MM.1S (cell line): ENCODE results near the gene CYB5D1.
A peak's percentile ranks its signal among the peaks of the same experiment; 100 is the strongest.

ENCODE experiments used
- DNase-seq: peaks from one replicate; pipeline ENCODE4 v3.0.0-alpha.2; 2015
- H2AFZ ChIP-seq: fragments of 300-600 bp; sonication (generic); 2 replicates; pipeline ENCODE4 v1.6.0; 2016; ENCODE audit warnings: antibody characterized with exemption, low read length
- H3F3A ChIP-seq: fragments of 300-600 bp; sonication (generic); 2 replicates; pipeline ENCODE4 v1.6.1; 2016; ENCODE audit warnings: mild to moderate bottlenecking, antibody characterized with exemption, low read length, moderate library complexity, mixed read lengths; ENCODE audit not compliant: insufficient read depth
- H3K27ac ChIP-seq: fragments of 300-600 bp; sonication (generic); 2 replicates; pipeline ENCODE4 v1.5.1; 2016; ENCODE audit warnings: mild to moderate bottlenecking, low read length
- H3K27me3 ChIP-seq: fragments of 300-600 bp; sonication (generic); replicated peaks from 2 replicates; pipeline ENCODE4 v1.6.0; 2016; ENCODE audit warnings: low read length; ENCODE audit not compliant: insufficient read depth
- H3K36me3 ChIP-seq: fragments of 300-600 bp; sonication (generic); replicated peaks from 2 replicates; pipeline ENCODE4 v1.6.1; 2016; ENCODE audit warnings: mild to moderate bottlenecking, low read length, mixed read lengths; ENCODE audit not compliant: insufficient read depth
- H3K4me1 ChIP-seq: fragments of 300-600 bp; sonication (generic); 2 replicates; pipeline ENCODE4 v1.6.1; 2016; ENCODE audit warnings: low read length, mixed read lengths
- H3K4me2 ChIP-seq: fragments of 300-600 bp; sonication (generic); 2 replicates; pipeline ENCODE4 v1.6.0; 2016; ENCODE audit warnings: low read depth, low read length
- H3K4me3 ChIP-seq: fragments of 300-600 bp; sonication (generic); 2 replicates; pipeline ENCODE4 v1.5.1; 2016; ENCODE audit warnings: low read length, mixed read lengths
- H3K79me2 ChIP-seq: fragments of 300-600 bp; sonication (generic); 2 replicates; pipeline ENCODE4 v1.6.1; 2016; ENCODE audit warnings: mixed run types, low read length, mixed read lengths
- H3K9ac ChIP-seq: fragments of 300-600 bp; sonication (generic); 2 replicates; pipeline ENCODE4 v1.6.1; 2016; ENCODE audit warnings: low read length, mixed read lengths
- H3K9me2 ChIP-seq: fragments of 300-600 bp; sonication (generic); replicated peaks from 2 replicates; pipeline ENCODE4 v1.6.1; 2016; ENCODE audit warnings: mild to moderate bottlenecking, low read length, mixed read lengths; ENCODE audit not compliant: insufficient read depth
- H3K9me3 ChIP-seq: fragments of 300-600 bp; sonication (generic); replicated peaks from 2 replicates; pipeline ENCODE4 v1.6.1; 2016; ENCODE audit warnings: mild to moderate bottlenecking, low read length, mixed read lengths; ENCODE audit not compliant: insufficient read depth
- H4K20me1 ChIP-seq: fragments of 300-600 bp; sonication (generic); 2 replicates; pipeline ENCODE4 v1.6.1; 2016; ENCODE audit warnings: mild to moderate bottlenecking, low read length, moderate library complexity, mixed read lengths; ENCODE audit not compliant: insufficient read depth
- EZH2 ChIP-seq: fragments of 300-600 bp; sonication (generic); optimal IDR thresholded peaks from 2 replicates; pipeline ENCODE3; 2017; ENCODE audit warnings: low read depth, mild to moderate bottlenecking, antibody characterized with exemption, low read length, mixed read lengths
- EZH2phosphoT487 ChIP-seq: fragments of 300-600 bp; sonication (generic); IDR thresholded peaks from 2 replicates; pipeline ENCODE4 v1.6.1; 2018; ENCODE audit warnings: antibody characterized with exemption, low read length
- TF ChIP-seq, protein P1 (sequence below): fragments of 300-600 bp; sonication (generic); IDR thresholded peaks from 2 replicates; pipeline ENCODE4 v1.5.1; 2016; ENCODE audit warnings: antibody characterized with exemption, low read length, mixed read lengths

CYB5D1 gene

GRCh38 chr17:7824021-7824924 lies 33.5 kb upstream of the CYB5D1 start:
- H3K36me3 ChIP-seq = no peaks in the 10 kb centered on the region
- H3K4me1 ChIP-seq = no peaks in the 10 kb centered on the region
- no peak for TF ChIP-seq EZH2phosphoT487
- TF ChIP-seq, protein P1, sequence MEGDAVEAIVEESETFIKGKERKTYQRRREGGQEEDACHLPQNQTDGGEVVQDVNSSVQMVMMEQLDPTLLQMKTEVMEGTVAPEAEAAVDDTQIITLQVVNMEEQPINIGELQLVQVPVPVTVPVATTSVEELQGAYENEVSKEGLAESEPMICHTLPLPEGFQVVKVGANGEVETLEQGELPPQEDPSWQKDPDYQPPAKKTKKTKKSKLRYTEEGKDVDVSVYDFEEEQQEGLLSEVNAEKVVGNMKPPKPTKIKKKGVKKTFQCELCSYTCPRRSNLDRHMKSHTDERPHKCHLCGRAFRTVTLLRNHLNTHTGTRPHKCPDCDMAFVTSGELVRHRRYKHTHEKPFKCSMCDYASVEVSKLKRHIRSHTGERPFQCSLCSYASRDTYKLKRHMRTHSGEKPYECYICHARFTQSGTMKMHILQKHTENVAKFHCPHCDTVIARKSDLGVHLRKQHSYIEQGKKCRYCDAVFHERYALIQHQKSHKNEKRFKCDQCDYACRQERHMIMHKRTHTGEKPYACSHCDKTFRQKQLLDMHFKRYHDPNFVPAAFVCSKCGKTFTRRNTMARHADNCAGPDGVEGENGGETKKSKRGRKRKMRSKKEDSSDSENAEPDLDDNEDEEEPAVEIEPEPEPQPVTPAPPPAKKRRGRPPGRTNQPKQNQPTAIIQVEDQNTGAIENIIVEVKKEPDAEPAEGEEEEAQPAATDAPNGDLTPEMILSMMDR = no peak
- no peak for TF ChIP-seq EZH2
- no peaks in the 10 kb centered on the region for H3F3A ChIP-seq
- H3K4me3 ChIP-seq = no peak overlapping the region
- no peak overlapping the region for H3K9ac ChIP-seq
- no peaks in the 10 kb centered on the region for H3K79me2 ChIP-seq
- no peak overlapping the region for H3K4me2 ChIP-seq
- no peaks in the 10 kb centered on the region for H3K9me2 ChIP-seq
- no peak for DNase-seq
- no peak overlapping the region for H3K27ac ChIP-seq
- no peaks in the 10 kb centered on the region for H3K9me3 ChIP-seq
- no peak overlapping the region for H2AFZ ChIP-seq
- H4K20me1 ChIP-seq = no peaks in the 10 kb centered on the region
- peaks cover 95% of the 10 kb centered on the region for H3K27me3 ChIP-seq

DNA sequence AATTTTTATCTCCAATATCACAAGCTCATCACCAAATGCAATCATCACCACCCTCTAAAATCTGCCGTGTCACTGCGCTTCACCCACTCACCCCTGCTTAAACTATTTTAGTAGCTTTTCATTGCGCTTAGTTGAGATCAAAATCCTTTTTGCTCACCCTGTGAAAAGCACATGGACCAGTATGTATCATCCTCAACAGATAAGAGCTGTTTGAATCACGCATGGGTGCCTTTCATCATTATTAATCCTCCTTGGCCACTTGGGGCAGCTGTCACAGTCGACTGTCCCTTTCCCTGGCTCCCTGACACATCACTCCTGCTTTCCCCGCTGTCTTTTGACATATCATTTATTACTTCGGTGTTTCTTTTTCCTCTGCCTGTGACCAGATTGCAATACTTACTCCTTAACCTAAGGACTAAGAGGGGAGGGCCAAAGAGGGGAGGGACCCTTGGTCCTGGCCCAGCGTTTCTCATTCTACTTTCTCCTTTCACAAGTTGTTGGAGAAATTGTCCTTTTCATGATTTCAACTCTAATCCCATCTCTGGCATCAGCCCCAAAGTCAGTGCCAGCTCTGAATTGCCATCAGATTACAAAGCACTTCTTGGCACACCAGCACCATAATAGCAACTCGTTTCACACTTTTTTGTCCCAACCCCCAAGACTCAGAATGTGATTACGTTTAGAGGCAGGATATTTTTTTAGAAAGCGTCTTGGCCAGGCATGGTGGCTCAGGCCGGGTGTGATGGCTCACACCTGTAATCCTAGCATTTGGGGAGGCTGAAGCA lies 32.4 kb upstream of the CYB5D1 start:
- no peaks in the 10 kb centered on the region for H3K36me3 ChIP-seq
- no peak overlapping the region for H3K4me3 ChIP-seq
- peaks cover 93% of the 10 kb centered on the region for H3K27me3 ChIP-seq
- no peak for DNase-seq
- H3K79me2 ChIP-seq = no peaks in the 10 kb centered on the region
- H3K4me2 ChIP-seq = no peak overlapping the region
- H4K20me1 ChIP-seq = no peaks in the 10 kb centered on the region
- no peaks in the 10 kb centered on the region for H3K4me1 ChIP-seq
- no peaks in the 10 kb centered on the region for H3K9me2 ChIP-seq
- H3K9ac ChIP-seq = no peak overlapping the region
- no peak overlapping the region for H2AFZ ChIP-seq
- no peaks in the 10 kb centered on the region for H3K9me3 ChIP-seq
- TF ChIP-seq EZH2phosphoT487 (no peak), EZH2 (no peak)
- TF ChIP-seq, protein P1 = peak; percentile 23
- no peaks in the 10 kb centered on the region for H3F3A ChIP-seq
- H3K27ac ChIP-seq = no peak overlapping the region

DNA sequence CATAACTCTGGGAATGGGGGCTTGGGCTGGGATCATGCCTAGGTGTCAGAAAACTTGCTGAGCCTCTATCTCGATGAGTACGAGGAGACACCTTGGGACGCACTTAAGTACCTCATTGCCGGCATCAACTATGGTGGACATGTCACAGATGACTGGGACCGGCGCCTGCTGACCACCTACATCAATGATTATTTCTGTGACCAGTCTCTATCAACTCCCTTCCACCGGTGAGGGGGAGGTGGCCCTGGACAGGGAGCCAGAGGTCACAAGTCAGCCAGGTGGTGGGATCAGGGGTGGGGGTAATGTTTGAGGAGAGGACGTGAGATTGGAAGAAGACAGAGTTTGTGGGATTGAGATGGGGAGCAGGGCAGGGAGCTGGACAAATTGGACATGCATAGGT lies 27.2 kb upstream of the CYB5D1 start:
- TF ChIP-seq EZH2 = no peak
- TF ChIP-seq, protein P1 = no peak
- TF ChIP-seq EZH2phosphoT487 = no peak
- no peak overlapping the region for H3K4me3 ChIP-seq
- H3K36me3 ChIP-seq = no peaks in the 10 kb centered on the region
- H3K9ac ChIP-seq = no peak overlapping the region
- no peaks in the 10 kb centered on the region for H3K79me2 ChIP-seq
- peaks cover 10% of the 10 kb centered on the region; the same call in 1 of the 2 replicates for H3F3A ChIP-seq
- H3K9me2 ChIP-seq = no peaks in the 10 kb centered on the region
- H3K9me3 ChIP-seq = no peaks in the 10 kb centered on the region
- peaks cover 75% of the 10 kb centered on the region for H3K27me3 ChIP-seq
- H4K20me1 ChIP-seq = no peaks in the 10 kb centered on the region
- H3K4me2 ChIP-seq = no peak overlapping the region
- H3K27ac ChIP-seq = no peak overlapping the region
- no peak overlapping the region for H2AFZ ChIP-seq
- H3K4me1 ChIP-seq = peaks cover 7% of the 10 kb centered on the region; the same call in 1 of the 2 replicates
- no peak for DNase-seq
